ENCODE results near the gene RETREG1. TPM values are rescaled to one million over a fixed set of nuclear protein-coding genes. Genes with fewer than 3 reads are reported as not detected.

The RETREG1 gene
- total RNA-seq, 4 donors from 2014 or later, result 22.5 to 73.3 (median 43.6) TPM

DNA sequence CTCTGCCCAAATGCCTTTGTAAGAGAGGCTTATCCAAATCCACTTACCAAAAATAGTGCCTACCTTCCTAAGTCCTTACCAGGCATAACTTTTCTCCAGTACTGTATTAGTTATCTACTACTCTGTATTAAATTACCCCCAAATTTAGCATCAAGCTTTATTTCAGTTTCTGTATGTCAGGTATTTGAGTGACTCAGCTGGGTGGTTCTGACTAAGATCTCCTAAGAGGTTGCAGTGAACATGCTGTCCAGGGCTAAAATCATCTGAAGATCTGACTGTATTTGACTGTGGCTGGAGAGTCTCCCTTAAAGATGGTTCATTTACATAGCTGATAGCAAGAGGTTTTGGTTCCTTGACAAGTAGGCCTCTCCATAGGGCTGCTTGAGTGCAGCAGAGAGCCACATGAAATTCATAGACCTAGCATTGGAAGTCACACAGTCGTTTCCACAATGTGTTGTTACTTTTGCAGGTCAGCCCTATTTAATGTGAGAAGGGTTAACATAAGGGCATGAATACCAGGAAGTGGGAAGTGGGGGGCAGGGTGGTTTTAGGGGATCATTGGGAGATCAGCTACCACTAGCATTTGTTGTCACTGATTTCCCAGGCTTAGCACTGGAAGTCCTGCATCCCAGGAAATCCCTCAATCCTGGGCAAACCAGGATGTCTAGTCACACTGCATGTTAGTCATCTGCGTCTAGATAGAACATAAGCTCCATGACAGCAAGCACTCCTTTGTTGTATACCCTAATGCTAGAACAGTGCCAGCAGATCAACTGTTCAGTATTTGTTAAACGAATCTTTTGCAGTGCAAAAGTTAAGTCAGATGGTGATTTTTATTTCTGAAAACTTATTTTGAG, 149.2 kb downstream of the RETREG1 start:
- TF ChIP-seq, protein P1, sequence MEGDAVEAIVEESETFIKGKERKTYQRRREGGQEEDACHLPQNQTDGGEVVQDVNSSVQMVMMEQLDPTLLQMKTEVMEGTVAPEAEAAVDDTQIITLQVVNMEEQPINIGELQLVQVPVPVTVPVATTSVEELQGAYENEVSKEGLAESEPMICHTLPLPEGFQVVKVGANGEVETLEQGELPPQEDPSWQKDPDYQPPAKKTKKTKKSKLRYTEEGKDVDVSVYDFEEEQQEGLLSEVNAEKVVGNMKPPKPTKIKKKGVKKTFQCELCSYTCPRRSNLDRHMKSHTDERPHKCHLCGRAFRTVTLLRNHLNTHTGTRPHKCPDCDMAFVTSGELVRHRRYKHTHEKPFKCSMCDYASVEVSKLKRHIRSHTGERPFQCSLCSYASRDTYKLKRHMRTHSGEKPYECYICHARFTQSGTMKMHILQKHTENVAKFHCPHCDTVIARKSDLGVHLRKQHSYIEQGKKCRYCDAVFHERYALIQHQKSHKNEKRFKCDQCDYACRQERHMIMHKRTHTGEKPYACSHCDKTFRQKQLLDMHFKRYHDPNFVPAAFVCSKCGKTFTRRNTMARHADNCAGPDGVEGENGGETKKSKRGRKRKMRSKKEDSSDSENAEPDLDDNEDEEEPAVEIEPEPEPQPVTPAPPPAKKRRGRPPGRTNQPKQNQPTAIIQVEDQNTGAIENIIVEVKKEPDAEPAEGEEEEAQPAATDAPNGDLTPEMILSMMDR (IDR thresholded peaks at IDR 0.05), result no peak
- DNase-seq (ENCODE audit: low spot score), result no peak
- ATAC-seq (ENCODE audit: low FRiP score), result peak; percentile 66

DNA sequence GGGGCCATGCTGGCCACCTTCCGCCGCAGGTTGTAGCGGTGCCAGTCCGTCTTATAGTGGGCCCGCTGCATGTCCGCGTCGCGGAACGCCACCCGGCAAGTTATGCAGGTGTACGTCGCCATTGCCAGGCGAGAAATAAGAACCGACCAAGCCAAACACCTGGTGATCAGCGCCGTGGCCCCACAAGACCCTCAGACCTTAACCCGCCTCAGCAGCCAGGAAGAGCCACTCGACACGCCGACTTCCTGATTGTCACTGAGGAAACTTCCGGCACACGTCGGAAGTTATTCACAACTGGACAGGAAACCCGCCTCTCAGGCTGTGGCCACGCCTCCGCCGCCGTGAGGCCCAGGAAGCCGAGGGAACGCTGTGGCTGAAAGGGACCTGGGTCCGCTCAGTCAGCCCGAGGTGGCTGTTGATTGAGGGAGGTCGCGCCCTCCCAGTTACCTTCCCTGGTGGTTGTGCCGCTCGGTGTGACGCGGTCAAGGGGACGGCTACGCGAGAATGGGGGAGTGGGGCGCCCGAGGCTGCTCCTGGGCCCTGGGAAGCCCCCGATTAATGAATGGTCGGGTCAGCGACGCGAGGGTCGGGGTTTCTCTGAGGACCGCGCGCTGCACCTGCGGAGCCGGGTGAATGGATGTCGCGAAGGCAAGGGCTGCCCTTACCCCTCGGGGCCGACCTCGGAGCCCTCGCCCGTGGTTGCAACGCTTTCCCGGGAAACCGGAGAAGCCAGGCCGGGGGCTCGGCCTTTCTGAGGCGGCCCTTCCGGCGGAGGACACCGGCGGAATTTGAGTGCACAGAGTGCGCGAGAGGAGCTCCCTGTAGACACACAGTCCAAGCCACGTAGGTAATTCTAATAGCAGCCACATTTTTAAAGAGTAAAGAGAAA, 151.0 kb downstream of the RETREG1 start, which contains the start of gene ZNF622:
ZNF622 (minus strand) TSS at position 257 of the 889 bp plus-strand sequence; CDS start at position 122, 135 bp downstream.
- DNase-seq (ENCODE audit: low spot score), result peak; percentile 77
- TF ChIP-seq, protein P1 (IDR thresholded peaks at IDR 0.05), result no peak
- peak; percentile 89 for ATAC-seq (ENCODE audit: low FRiP score)

DNA sequence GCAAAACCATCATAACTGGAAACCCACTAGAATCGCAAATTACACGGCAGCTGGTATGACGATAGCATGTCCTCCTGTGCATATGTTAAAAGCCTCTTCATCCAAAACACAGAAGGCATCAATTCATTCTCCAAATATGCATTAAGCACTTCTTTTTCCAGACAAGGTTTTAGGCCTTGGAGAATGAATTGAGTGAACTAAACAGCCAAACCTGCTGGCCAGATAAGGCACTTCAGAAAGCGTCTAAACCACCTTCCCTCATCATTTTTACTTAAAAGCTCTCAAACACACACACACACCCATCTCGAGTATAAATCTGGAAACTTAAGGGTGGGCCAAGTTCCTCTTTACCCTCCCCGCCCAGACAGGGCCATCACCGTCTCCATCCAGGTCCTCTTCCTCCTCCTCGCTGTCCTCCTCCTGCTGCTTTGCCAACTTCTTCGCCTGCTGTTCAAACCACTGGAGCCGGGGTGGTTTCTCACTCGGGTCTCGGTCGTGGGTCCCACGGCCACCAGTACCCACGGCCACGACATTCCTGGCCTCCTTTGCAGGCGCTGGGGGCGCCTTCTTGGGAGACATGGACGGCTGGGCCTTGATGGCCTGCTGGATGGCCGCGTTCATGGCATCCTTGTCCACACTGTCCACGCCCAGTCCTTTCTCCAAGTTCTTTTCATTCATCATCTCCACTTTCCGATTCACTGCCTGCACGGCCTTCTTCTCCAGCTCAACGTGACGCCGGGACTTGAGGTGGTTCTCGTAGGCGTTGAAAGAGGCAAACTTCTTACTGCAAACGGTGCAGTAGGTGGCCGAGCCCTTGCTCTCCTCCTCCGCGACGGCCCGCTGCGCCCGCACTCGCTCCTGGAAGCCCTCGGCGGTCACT, 151.9 kb downstream of the RETREG1 start:
- TF ChIP-seq, protein P1 (IDR thresholded peaks at IDR 0.05), result no peak
- ATAC-seq (ENCODE audit: low FRiP score) (peak; percentile 15), DNase-seq (ENCODE audit: low spot score) (no peak)

DNA sequence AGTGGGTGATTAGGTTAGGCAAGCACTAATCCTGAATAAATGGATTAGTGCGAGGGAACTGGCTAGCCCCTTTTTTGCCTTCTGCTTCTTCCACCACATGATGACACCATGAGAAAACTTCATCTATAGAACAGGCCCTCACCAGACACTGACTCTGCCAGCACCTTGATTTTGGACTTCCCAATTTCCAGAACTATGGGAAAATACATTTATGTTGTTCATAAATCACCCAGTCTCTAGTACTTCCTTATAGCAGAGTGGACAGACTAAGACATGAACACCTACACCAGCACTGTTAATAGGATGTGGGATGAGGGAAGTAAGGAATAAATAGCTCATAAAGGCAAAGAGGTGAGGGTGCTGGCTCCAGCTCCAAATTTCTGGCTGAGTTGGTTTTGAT, 152.6 kb downstream of the RETREG1 start:
- DNase-seq (ENCODE audit: low spot score) (no peak), ATAC-seq (ENCODE audit: low FRiP score) (no peak)
- TF ChIP-seq, protein P1 (IDR thresholded peaks at IDR 0.05), result no peak

DNA sequence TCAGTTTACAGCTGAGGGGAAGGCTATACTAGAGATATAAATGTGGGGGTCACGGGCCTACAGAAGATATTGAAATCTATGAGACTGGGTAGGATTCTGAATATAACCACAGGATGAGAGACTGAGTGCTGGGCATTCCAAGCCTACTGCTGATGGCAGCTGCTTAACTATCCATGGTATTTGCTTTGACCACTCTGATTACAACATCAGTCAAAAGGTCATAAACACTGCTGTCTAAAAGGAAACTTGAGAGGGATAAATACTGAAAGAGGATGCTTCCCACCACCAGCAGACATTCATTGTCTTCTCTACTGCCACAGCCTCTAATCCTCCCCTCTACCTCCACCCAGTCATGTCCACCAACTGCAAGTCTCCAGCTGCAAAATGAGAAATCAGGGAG, 155.0 kb downstream of the RETREG1 start:
- TF ChIP-seq, protein P1 (IDR thresholded peaks at IDR 0.05), result no peak
- ATAC-seq (ENCODE audit: low FRiP score) (no peak), DNase-seq (ENCODE audit: low spot score) (no peak)

DNA sequence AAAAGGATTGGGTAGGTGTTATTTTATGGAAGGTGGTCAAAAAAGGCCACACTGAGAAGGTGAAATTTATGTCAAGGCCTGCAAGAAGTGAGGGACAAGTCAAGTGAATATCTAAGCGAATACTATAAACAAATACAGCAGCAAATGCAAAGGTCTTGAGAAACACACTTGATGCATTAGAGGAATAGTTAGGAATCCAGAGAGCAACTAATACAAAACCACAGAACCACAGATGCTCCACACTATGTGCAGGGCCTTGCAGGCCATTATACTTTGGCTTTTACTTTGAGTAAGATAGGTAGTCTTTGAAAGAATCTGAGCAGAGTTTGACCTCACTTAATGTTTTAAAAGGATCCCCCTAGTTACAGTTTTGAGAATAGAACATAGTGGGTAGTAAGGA, 155.8 kb downstream of the RETREG1 start:
- ATAC-seq (ENCODE audit: low FRiP score), result no peak
- DNase-seq (ENCODE audit: low spot score), result no peak
- TF ChIP-seq, protein P1 (IDR thresholded peaks at IDR 0.05), result no peak

All from omental fat pad (tissue), 4 donors.